Cardiac fibroblast (primary cell): ENCODE measurements around the gene XRCC6.
"Not testable (repeated sequence)": the region's sequence is repeated elsewhere in the genome, so short reads cannot be mapped to it uniquely, and the experiment has no call there.

Experiments used
- DNase-seq, 2 donors: peaks; one replicate each; pipeline versions ENCODE4 v3.0.0 to v3.0.0-alpha.2; 2010; ENCODE audit warnings: low read depth in 2 of 2
- H3K4me3 ChIP-seq, 2 donors: replicated peaks in 1 of 2; 1 replicate in 1 of 2; 2 replicates in 1 of 2; pipeline ENCODE4 v1.5.1; 2011; ENCODE audit warnings: low read depth in 2 of 2, low read length in 2 of 2, mild to moderate bottlenecking in 2 of 2, moderate library complexity in 1 of 2
- TF ChIP-seq, protein P1 (sequence below): IDR thresholded peaks from one replicate; pipeline ENCODE4 v1.5.1; 2011; ENCODE audit warnings: low read depth, mild to moderate bottlenecking, low read length, inconsistent platforms

Gene XRCC6

DNA sequence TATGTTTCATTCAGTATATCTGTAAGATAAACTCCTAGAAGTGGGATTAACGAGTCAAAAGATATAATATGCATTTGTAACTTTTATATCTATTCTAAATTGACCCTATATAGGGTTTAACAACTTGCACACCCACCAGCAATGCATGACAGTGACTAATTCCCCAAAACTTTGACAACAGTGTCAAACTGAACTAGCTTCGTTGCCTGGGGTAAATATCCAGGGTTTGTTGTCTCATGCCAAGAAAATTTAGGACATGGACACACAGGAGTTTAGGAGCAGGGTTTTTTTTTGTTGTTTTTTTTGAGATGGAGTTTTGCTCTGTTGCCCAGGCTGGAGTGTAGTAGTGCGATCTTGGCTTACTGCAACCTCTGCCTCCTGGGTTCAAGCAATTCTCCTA, 62.5 kb downstream of the XRCC6 start:
- TF ChIP-seq, protein P1, sequence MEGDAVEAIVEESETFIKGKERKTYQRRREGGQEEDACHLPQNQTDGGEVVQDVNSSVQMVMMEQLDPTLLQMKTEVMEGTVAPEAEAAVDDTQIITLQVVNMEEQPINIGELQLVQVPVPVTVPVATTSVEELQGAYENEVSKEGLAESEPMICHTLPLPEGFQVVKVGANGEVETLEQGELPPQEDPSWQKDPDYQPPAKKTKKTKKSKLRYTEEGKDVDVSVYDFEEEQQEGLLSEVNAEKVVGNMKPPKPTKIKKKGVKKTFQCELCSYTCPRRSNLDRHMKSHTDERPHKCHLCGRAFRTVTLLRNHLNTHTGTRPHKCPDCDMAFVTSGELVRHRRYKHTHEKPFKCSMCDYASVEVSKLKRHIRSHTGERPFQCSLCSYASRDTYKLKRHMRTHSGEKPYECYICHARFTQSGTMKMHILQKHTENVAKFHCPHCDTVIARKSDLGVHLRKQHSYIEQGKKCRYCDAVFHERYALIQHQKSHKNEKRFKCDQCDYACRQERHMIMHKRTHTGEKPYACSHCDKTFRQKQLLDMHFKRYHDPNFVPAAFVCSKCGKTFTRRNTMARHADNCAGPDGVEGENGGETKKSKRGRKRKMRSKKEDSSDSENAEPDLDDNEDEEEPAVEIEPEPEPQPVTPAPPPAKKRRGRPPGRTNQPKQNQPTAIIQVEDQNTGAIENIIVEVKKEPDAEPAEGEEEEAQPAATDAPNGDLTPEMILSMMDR, result no peak
- DNase-seq, result peak in 1 of 2 donors; percentile 25
- H3K4me3 ChIP-seq, result no peak overlapping the region

DNA sequence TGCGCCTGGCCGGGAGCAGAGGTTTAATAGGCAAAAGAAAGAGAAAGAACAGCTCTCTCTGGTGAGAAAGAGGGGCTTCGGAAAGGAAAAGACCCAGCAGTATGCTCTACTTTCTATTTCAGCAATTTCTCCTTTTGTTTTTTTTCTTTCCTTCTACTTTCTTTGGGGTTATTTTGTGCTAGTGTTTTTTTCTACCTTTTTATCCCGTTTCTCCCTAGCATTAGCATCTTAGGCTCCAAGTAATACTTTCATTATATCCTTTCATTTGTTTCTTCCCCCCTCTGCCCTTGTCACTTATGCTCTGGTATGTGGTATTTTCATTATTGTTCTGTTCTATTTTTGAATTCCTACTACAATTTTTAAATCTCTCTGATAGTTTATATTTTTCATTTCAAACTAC, 63.1 kb downstream of the XRCC6 start:
- no peak for DNase-seq
- TF ChIP-seq, protein P1, result no peak
- no peak overlapping the region for H3K4me3 ChIP-seq

DNA sequence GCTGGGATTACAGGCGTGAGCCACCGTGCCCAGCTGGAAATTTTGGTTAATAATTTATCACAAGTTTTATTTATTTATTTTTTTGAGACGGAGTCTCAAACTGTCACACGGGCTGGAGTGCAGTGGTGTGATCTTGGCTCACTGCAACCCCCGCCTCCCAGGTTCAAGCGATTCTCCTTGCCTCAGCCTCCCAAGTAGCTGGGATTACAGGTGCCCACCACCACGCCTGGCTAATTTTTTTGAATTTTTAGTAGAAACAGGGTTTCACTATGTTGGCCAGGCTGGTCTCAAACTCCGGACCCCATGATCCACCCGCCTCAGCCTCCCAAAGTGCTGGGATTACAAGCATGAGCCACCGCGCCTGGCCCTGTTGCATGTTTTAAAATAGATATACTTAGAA, 65.8 kb downstream of the XRCC6 start:
- peak overlapping the region in 1 of 2 donors; percentile 89 for H3K4me3 ChIP-seq
- not testable (repeated sequence) for DNase-seq

DNA sequence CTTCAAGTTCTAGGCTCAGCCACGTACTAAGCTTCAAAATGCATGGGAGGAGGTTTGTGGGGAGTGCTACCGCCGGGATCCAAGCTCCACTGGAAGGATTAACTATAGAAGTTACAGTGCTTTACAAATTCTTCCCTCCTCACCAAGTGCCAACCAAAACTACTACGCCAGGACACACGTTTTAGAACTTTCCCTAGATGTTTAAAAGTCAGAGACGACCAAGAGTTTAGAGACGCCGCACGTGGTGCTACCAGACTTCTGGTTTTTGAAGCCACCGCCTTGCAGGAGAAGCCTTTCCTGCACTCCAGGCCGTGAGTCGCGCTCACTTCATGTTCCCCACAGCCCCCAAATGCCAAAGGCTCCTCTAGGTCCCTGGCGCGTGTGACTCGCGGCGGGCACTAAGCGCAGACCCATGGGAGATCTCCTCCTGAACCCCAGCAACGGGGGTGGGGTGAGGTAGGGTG, 66.8 kb downstream of the XRCC6 start:
- peak; percentile 28 to 33 for DNase-seq
- TF ChIP-seq, protein P1, result no peak

DNA sequence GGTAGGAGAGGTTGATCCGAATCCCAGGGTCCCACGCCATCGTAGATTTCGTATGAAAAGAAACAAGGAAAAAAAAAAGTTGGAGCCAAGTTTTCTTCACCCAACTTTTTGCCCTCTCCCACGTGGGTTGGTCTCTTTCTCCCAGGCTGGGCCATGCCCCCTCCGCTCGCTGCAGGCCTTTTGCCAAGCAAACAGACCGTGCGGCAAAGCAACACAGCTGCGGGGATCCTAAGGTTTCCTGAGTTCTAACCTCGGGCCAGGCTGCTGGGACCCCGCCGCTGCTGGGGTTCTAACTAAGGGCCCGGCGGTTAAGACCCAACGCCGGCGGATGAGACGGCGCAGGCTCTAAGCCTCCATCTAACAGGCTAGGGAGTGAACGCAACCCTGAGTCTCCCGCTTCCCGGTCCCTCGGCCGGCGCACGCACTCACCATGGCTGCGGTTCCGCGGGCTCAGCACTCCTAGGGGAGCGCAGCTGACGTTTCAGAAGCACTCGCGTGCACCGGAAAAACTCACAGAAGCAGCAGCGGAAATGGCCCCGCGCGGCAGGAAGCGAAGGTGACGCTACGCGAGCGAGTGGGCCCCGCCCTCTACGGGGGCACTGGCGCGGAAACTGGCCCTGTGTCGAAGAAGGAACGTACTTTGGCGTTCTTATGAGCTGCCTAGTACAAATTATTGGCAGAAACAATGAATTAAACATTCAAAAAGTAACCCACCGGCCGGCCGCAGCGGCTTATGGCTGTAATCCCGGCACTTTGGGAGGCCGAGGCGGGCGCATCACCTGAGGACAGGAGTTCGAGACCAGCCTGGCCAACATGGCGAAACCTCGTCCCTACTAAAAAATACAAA, 67.5 kb downstream of the XRCC6 start, which contains the start of gene SNU13:
Gene SNU13, minus strand, starts transcription at position 503 of the 847 bp plus-strand sequence. Its CDS starts 71 bp downstream, at position 432.
- peak; percentile 92 to 94 for DNase-seq
- peak within 1 kb of the TSS; percentile 87 to 89 for H3K4me3 ChIP-seq
- TF ChIP-seq, protein P1, result no peak

More for the DNA sequence above, 66.8 kb downstream of the XRCC6 start:
- H3K4me3 ChIP-seq, result peak overlapping the region; percentile 87 to 89

DNA sequence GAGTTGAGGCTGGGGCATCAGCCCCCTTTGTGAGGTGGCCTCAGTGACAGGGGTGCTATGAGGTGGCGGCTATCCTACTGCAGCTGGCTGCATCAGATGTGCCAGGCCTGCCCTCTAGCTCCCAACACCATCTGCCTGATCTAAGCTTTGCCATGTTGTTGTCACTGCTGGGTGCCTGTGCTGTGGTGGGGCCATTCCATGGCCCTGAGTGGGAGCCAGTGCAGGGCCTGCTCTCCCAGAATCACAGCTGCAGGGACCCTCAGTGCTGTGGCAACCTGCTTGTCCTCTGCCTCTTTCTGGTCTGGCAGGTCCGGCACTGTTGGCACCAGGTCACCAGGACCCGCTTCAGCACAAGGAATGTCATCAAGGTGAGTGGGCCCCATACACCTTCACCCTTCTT, 69.4 kb downstream of the XRCC6 start:
- no peak for DNase-seq
- TF ChIP-seq, protein P1, result no peak
- H3K4me3 ChIP-seq, result no peak overlapping the region

DNA sequence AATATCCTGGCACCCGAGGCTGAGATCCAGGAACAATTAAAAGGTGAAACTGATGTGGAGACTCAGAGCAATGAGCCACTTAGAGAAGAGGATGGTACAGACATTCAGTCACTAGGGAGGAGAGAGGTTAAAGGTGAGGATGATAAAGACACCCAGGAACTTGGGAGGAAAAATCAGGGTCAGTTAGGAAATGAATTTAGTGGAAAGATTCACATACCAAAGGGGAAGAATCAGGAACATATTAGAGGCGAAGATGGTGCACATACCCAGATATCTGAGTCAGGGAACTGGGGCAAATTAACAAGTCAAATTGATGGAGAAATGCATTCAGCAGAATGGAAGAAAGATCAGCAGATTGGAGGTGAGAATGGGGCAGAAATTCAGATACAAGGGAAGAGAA, 74.1 kb downstream of the XRCC6 start:
- TF ChIP-seq, protein P1, result no peak
- DNase-seq, result no peak
- no peak overlapping the region for H3K4me3 ChIP-seq
